NOMO-1 treated with dmso at 0.1 percent for 144 hours (cell line): ENCODE results near the gene RTEL1.

ENCODE experiments used
- DNase-seq: peaks from one replicate; lab custom pipeline; 2025; ENCODE audit not compliant: unreplicated experiment; lab: John Stamatoyannopoulos, UW

The RTEL1 gene

DNA sequence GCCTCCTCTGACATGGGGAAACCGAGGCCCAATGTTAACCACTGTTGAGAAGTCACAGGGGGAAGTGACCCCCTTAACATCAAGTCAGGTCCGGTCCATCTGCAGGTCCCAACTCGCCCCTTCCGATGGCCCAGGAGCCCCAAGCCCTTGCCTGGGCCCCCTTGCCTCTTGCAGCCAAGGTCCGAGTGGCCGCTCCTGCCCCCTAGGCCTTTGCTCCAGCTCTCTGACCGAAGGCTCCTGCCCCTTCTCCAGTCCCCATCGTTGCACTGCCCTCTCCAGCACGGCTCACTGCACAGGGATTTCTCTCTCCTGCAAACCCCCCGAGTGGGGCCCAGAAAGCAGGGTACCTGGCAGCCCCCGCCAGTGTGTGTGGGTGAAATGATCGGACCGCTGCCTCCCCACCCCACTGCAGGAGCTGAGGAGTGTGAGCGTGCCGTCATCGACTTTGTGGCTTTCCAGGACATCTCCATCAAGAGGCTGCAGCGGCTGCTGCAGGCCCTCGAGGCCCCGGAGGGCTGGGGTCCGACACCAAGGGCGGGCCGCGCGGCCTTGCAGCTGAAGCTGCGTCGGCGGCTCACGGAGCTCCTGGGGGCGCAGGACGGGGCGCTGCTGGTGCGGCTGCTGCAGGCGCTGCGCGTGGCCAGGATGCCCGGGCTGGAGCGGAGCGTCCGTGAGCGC is 39.9 kb downstream of the RTEL1 start:
- no peak for DNase-seq

DNA sequence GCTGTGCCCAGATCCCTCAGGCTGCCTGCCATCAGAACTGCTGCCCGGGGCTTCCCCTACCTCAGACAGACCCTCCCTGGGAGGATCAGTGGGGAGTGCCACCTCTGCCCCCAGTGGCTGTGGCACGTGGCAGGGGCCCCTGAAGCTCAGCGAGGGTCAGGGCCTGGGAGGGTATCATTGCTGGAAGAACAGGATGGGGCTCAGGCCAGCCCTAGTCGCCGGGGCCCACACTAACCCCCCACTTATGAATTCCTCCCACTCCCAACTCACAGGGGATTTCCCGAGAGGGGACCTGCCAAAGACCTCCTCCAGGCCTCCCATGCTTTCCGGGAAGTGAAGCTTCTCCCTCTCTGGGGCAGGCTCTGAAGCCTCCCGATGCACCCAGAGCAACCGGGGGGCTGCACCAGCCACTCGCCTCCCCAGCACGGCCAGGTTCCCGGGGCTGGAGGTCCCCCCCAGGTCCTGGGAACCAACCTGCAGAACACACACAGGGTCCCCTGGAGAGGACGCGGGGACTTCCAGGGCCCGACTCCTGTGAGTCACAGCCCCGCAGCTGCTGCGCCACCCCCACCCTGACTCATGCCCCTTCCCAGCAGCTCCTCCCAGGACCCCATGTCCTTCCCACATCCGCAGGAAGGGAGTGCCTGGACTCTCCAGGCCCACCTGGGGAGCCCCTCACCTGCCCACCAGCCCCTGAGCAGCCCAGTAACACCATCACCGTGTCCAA is 40.8 kb downstream of the RTEL1 start:
- DNase-seq: no peak

DNA sequence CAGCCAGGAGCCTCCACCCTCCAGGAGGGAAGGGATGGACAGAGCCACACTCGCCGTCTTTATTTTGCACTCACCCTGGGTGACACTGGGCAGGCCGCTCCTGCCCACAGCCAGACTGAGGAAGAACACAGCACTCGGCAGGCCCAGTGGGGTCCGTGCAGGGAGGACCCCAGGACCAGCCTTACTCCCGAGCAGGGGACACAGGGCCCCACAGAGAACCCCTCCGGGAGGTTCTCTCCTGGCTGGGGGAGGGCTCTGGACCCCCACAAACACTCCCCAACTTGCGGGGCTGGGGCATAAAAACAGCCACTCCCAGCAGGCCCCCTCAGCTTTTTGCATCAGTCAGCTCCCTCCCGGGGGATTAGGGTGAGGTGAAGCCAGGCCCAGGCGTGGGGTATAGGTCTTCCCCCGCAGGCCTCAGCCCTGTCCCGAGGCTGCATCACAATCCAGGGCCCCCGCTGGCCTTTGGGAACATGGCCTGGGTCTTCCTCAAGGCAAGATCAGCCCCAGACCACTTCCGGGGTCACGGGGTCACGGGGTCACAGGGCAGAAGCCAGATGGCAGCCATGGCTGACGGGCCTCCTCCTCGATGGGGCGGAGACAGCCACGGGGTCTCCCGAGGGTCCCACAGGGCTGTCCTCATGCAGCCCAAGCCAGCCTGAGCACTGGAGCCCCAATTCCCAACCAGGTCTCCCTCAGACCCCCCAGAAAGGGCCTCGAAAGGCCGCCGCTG is 41.5 kb downstream of the RTEL1 start:
- no peak for DNase-seq

DNA sequence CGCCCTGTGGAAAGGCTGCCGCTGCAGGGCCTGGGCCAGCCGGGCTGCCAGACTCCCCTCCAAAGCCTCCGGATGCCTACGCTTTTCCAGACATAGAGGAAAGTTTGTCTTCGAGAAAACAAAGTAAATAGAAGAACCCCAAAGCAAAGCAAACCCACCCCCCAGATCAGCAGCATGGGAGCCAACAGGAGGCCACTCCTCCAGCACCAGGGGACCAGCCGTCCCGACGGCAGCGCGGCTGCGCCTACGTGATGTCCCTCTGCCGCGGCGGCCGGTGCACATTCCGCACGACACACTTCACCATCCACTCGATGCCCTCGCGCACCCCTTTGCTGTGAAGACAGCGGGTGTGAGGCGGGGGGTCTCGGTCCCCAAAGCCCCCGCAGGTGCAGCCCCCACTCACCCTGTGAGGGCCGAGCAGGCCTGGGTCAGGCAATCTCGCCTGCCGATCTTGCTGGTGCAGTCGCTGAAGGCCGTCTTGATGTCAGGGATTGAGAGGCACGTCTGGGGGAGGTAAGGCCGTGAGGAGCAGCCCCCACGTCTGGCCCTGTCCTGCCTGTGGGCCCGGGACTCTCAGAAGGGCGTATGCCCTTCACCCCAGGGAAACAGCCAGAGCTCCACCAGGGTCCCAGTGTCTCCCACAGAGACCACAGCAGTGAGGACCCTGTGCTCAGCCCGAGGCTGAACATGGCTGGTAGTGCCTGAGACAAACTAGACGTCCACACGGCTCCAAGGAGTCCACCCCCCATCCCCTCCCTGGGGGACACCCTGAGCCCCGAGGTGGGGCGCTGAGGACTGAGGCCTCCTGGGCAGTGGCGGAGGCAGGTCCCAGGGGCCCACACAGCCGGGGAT is 42.3 kb downstream of the RTEL1 start:
- DNase-seq: no peak

DNA sequence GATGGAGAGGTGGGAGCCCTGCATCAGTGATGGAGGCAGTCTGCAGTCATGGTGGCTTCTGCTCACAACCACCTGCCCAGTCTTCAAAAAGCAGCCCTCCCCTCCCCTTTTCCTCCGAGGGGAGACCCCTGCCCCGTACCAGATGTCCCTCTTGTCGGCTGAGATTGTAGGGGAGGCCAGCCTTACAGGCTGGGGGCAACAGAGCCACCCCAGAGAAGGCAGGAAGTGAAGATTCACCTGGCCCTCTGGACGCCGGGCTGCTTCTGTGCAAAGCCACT is 42.9 kb downstream of the RTEL1 start:
- no peak for DNase-seq

DNA sequence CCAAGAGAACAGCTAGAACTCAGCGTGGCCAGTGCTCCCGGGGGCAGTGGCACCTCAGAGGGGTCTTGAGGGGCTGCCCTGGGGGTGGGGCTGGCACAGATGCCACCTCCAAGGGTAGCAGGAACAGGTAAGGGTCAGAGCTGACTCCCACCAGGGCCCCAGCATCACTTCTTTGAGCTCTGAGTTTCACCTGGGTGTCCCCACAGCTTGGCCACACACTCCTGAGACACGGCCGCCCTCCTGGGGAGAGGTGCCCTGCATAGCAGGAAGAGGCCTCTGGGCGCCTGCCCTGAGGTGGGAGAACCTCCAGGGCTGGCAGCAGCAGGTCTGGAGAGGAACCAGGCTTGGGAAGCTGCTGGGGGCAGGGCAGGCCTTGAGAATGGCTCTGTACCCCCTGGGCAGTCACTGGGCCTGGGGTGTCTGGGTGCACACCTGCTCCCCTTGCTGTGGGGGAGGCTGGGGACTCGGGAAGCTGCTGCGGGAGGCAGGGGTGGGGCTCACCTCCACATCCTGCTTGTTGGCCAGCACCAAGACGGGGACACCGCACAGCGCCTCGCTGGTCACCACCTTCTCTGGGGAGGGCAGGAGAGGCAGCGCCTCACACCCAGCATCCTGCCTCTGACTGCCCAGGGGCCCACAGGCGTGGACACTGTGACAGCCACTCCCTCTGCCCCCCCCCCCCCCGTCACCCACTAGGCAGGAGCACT is 43.4 kb downstream of the RTEL1 start:
- no peak for DNase-seq

DNA sequence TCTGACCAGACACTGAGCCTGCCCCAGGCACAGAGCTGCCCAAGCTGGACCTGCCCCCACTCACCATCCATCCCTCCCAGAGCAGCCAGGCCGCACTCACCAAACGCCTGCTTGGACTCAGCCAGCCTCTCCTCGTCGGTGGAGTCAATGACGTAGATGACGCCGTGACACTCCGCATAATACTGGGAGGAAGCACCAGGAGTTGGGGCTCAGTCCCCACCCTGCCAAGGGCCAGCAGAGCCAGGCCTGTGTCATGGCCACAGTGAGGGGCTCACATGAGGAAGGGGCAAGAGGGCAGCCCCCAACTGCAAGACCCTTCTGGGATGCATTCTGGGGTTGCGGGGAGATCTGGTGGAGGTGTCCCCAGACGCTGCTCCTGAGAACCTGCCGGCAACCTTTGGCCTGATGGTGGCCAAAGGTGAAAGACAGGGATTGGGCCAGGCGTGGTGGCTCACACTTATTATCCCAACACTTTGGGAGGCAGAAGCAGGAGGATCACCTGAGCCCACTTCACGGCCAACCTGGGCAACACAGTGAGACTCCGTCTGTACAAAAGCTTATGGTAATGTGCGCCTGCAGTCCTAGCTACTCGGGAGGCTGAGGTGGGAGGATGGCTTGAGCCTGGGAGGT is 44.0 kb downstream of the RTEL1 start:
- no peak for DNase-seq

DNA sequence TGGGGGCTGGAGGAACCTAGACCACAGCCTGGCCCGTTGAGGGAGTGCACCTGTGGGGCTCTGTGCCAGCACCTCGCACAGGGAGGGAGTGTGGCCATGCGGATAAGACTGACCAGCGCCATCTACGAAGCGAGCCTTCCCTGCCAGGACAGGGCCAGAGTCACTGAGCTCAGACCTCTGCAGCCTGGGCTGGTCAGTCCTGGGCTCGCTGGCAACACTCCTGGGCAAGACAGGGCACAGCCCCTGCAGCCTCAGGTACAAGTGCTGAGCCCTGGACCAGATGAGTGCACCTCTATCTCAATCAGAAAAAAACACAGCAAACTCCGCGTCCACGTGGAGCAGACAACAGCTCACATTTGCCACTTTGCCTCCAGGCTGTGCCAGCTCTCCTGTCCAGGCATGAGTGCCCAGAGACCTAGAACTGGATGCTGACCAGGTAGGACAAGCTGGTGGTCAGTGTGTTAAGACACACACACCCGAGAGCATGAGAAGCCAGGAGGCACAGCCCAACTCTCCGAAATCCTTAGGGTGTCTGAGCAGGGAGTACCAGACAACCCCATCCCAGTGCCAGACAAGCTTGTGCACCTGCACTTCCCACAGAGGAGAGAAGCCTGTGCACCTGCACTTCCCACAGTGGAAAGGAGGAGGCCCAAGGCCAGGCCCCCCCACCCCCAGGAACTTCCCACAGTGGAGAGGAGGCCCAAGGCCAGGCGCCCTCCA is 44.8 kb downstream of the RTEL1 start:
- no peak for DNase-seq

DNA sequence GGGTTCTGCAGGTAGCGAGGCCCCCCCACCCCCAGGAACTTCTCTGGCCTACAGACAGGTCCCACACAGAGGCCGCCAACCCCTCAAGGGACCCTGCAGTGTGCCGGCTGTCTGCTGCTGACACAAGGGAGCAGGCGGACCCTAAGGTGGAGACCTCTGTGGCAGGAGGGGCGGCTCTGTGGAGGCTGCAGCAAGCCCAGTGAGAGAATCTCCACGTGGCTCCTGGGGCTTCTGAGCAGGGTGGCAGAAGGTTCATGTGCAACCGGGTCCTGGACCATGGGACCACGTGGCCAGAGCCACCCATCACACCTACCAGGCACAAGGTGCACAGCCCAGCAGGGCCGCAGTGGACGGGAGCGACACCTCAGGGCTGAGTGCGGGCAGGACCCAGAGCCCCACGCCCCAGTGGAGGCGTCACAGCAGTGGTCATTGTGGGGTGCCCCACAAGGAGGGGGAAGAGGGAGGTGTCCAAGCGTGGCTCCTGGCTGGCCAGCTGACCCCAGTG is 45.4 kb downstream of the RTEL1 start:
- no peak for DNase-seq

DNA sequence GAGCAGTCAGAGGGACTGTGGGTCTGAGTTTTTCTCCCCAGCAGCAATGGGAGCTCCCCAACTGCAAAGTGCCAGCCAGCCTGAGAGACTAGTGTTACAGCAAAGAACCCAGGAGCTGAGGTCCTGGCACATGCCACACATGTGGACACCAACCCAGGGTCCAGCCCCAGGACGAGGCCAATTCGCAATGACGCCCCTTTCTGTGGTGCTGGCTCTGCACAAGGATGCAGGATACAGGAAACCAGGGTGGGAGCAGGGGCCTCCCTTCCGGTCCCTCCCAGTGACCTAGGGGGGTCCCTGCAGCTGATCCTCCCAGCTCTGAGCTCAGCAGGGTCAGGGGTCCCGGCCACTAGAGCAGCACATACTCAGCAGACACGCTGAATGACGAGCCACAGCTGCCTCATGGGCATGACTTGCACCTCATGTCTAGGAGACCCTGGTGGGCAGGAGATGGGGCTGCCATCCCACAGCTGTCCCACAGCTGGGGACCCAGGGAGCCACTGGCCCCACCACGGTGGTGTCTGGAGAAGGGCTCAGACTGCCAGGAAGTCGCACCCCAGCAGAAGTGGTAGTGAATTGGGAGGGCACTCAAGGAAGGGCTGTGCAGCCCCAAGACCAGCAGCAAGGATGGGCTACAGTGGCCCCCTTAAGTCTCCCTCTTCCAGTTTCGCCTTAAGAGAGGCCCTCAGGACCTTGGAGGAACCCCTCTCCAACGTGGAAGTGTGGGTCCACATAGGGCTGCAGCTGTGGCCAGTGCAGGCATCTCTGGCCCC is 46.0 kb downstream of the RTEL1 start:
- no peak for DNase-seq

DNA sequence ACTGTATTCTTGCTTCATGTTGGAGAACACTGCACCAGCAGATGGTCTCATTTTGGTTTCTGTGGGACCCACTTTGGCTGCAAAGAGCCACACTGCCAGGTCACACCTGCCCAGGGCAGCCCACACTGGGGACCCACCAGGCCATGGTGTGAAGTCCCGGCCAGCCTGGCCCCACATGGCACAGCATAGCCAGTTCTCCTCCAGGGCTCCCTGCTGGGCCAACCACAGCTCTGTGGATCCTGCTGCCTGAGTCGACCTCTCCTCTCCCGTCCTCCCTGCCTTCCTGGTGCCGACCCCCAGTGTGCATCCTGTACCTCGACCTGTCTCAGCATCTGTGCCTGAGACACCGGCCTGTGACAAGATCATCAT is 46.6 kb downstream of the RTEL1 start:
- DNase-seq: no peak

DNA sequence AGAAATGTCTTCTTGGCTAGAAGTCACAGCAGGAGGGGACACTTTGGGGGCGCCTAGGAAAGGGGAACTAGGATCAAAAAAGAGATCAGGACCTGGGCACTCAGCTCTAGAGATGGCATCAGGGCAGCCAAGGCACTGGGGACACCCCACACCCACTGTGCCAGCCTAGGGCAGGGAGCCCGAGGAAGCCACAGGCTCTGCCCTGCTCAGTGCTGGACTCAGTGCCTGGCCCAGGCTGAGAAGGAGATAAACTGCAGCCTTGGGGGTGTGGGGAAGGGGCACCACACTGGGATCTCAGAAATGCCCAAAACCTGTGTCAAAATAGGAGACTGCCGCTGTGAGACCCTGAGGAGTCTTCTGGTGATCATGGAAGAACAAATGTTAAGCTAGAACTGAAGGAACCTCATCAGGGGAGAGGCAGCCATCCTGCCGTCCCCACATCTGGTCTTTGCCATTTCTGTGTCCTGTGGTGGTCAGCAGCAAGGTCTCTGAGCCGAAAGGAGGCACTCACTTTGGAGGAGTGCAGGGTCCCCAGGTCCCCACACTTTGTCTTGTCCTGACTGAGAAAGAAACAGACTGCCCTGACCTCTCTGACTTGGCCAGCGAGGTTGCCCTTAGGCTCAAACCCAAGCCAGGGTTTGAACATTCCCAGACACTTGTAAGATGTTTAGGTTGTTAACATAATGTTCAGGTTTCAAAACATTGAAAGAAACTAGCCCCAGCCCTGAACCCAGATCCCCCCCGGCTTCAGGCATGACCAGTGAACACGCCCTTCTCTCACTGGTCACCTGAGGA is 47.3 kb downstream of the RTEL1 start:
- DNase-seq: no peak

DNA sequence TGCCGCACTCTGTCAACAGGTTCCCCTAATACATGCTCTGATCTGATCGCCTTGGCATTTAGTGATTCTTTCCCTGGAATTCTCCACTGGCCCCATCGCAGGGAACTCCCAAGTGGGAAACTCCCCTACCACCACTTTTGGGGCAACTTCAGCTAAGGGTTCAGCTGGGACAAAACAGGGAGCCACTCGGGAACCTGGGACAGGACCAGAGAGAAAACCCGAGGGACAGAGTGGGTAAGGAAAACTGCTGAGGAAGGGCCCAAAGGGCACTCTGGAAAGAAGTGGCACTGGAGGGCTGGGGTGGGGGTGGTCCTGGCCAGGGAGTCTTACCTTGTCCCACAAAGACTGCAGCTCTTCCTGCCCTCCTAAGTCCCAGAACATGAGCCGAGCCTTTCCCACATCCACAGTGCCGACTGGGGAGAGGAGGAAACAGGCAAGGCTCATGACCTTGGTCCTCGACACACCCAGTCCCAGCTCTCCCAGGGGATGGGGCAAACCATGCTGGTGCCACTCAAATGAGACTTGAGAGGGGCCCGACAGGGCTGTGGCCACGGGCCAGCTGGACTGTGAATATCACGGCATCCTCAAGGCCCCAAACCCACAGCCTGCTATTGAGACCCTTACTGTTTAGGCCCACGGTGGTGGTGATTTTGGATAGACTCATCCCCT is 48.0 kb downstream of the RTEL1 start:
- no peak for DNase-seq

DNA sequence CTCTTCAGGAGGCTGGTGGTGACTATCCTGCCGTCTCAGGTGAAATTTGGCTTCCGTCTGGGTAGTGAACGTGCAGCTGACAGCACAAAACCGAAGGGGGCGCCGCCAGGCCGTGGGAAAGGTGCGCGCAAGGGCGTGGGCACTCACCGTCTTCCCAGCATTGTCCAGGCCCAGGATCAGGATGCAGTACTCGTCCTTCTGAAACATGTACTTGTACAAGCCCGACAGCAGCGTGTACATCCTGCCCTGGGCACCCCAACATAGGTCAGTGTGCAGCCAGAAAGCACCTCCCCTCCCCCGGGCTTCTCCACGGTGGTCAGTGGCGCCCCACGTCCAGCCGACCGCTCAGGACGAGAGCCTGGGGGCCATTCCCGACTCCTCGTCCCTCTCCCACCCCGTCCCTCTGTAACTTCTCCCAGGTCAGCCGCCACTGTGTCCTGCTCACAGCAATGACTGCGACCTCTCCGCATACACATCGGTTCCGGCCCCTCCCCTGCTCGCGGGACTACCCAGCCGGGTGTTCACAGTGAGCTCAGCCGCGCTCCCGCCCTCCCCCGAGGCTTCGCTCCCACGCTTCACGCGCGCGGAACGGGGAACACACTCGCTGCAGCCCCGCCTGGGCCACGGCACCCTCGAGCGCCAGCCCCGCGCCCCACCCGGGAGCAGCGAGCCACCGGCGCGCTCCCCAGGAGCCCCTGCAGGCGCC is 48.9 kb downstream of the RTEL1 start:
- peak; percentile 10 for DNase-seq

DNA sequence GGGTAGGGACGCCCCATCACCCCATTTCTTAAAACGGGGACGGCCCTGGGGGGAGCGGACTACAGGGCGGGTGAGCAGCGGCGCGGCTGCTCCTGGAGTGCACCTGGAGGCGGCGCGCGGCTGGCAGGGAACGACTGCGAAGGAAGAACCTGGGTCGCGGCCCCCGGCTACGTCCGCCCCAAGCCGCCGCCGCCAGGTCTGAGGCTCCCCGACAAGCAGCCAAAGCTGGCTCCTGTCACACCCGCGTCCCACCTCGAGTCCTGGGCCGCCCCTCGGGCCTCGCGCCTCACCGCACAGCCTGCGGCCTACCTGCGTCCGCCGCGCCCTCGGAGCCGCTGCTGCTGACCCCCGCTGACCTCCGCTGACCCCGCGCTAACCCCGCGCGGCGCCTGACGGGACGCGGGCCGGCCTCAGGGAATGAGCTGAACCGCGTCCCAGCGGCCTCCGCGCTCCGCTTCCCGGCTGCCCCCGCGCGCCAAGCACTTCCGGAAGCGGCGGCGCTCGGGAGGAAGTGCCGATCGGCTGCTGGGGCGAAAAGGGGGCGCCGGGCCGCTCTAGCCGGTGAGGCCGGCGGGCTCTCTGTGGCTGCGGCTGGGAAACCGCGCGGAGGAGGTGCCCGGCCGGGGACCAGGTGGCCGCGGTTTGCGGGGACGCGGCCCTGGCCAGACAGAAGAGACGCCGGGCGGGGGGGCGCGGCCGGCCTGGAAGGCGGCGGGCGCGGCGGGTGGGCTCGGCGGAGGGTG is 49.6 kb downstream of the RTEL1 start, which contains the start of the genes ARFRP1 and ZGPAT:
ARFRP1 (minus strand) TSS at position 419 of the 743 bp plus-strand sequence. CDS start 885 bp downstream, outside the sequence.
ZGPAT (plus strand) TSS at position 482 of the 743 bp plus-strand sequence. CDS start 542 bp downstream, outside the sequence.
- peak; percentile 94 for DNase-seq
